OCI-LY7 (cell line): ENCODE measurements around the gene SPATA3. TPM values are rescaled to one million over a fixed set of nuclear protein-coding genes. Genes with fewer than 3 reads are reported as not detected.

ENCODE experiments used
- BruUV-seq: library from RNA; stranded (reverse); fragments of 400-500 nt; replicated peaks from 2 replicates; lab custom pipeline; 2021; lab: Mats Ljungman, UMichigan
- CTCF ChIA-PET: fragments of 300-600 bp; sonication (Branson Sonifier 250); formaldehyde crosslinking; loops from one replicate; lab custom pipeline; 2022; ENCODE audit warnings: antibody characterized with exemption; ENCODE audit not compliant: unreplicated experiment; lab: Charles Lee
- POLR2A ChIA-PET: fragments of 300-600 bp; sonication (Branson Sonifier 250); formaldehyde crosslinking; loops from one replicate; lab custom pipeline; 2022; ENCODE audit warnings: antibody characterized with exemption; lab: Charles Lee
- DNase-seq: peaks from one replicate; pipeline ENCODE4 v3.0.0-alpha.2; 2015; ENCODE audit warnings: low spot score
- H2AFZ ChIP-seq: fragments of 200-600 bp; sonication (generic), shearing (Covaris generic); 2 replicates; pipeline ENCODE4 v1.6.1; 2014; ENCODE audit warnings: mild to moderate bottlenecking, antibody characterized with exemption, low read length, moderate library complexity
- H3K27ac ChIP-seq: fragments of 200-600 bp; sonication (generic); 2 replicates; pipeline ENCODE4 v1.5.1; 2014; ENCODE audit warnings: mixed run types, low read depth, mild to moderate bottlenecking, moderate library complexity, low read length, inconsistent platforms; ENCODE audit not compliant: poor library complexity, severe bottlenecking
- H3K36me3 ChIP-seq: fragments of 200-600 bp; sonication (generic); 2 replicates; pipeline ENCODE4 v1.6.1; 2014; ENCODE audit warnings: mild to moderate bottlenecking, antibody characterized with exemption, low read length, moderate library complexity, mixed read lengths; ENCODE audit not compliant: insufficient read depth
- H3K4me1 ChIP-seq: fragments of 200-600 bp; sonication (generic); 2 replicates; pipeline ENCODE4 v1.5.1; 2014; ENCODE audit warnings: mild to moderate bottlenecking, low read length; ENCODE audit not compliant: insufficient read depth, poor library complexity, severe bottlenecking
- H3K4me2 ChIP-seq: fragments of 200-600 bp; sonication (generic); 2 replicates; pipeline ENCODE4 v1.6.1; 2014; ENCODE audit warnings: mild to moderate bottlenecking, low read length
- H3K4me3 ChIP-seq: fragments of 200-600 bp; sonication (generic); 2 replicates; pipeline ENCODE4 v1.5.1; 2014; ENCODE audit warnings: mild to moderate bottlenecking, low read depth, low read length; ENCODE audit not compliant: poor library complexity, severe bottlenecking
- H3K79me2 ChIP-seq: fragments of 200-600 bp; sonication (generic); 2 replicates; pipeline ENCODE4 v1.6.1; 2016; ENCODE audit warnings: low read depth, mild to moderate bottlenecking, low read length, moderate library complexity, mixed read lengths; ENCODE audit not compliant: insufficient read depth
- H3K9me2 ChIP-seq: fragments of 200-600 bp; sonication (generic); 2 replicates; pipeline ENCODE4 v1.6.1; 2016; ENCODE audit warnings: mild to moderate bottlenecking, low read length, mixed read lengths; ENCODE audit not compliant: insufficient read depth
- H3K9me3 ChIP-seq: fragments of 200-600 bp; sonication (generic); 2 replicates; pipeline ENCODE4 v1.6.1; 2014; ENCODE audit warnings: mild to moderate bottlenecking, mixed run types, low read length, mixed read lengths
- H4K20me1 ChIP-seq: fragments of 200-600 bp; sonication (generic); 2 replicates; pipeline ENCODE4 v1.6.1; 2014; ENCODE audit warnings: mild to moderate bottlenecking, antibody characterized with exemption, low read length, moderate library complexity, mixed read lengths; ENCODE audit not compliant: insufficient read depth
- EZH2phosphoT487 ChIP-seq: fragments of 200-600 bp; sonication (generic); IDR thresholded peaks from 2 replicates; pipeline ENCODE4 v1.6.1; 2018; ENCODE audit warnings: low read depth, borderline replicate concordance, mild to moderate bottlenecking, mixed run types, antibody characterized with exemption, low read length, moderate library complexity, mixed read lengths
- intact Hi-C: fragments of 100-400 bp; cut with micrococcal nuclease; formaldehyde crosslinking; loops from one replicate; pipeline ENCODE4 v1.10.0; 2022; ENCODE audit not compliant: unreplicated experiment
- total RNA-seq, 2 experiments: library from RNA; depleted of rRNA in 1 of 2; stranded (reverse); fragments of >200 nt in 1 of 2; shearing (Covaris generic) in 1 of 2; gene quantifications; 2 replicates each; pipeline ENCODE4 v1.2.3, GENCODE V29; 2014 to 2022
- TF ChIP-seq, protein P1 (sequence below): fragments of 200-600 bp; sonication (generic); conservative IDR thresholded peaks from 2 replicates; pipeline ENCODE4 v1.5.1; 2014; ENCODE audit warnings: mild to moderate bottlenecking, antibody characterized with exemption, low read length, moderate library complexity, mixed read lengths

Gene SPATA3
- total RNA-seq, 2 experiments from 2014 or later: not detected

DNA sequence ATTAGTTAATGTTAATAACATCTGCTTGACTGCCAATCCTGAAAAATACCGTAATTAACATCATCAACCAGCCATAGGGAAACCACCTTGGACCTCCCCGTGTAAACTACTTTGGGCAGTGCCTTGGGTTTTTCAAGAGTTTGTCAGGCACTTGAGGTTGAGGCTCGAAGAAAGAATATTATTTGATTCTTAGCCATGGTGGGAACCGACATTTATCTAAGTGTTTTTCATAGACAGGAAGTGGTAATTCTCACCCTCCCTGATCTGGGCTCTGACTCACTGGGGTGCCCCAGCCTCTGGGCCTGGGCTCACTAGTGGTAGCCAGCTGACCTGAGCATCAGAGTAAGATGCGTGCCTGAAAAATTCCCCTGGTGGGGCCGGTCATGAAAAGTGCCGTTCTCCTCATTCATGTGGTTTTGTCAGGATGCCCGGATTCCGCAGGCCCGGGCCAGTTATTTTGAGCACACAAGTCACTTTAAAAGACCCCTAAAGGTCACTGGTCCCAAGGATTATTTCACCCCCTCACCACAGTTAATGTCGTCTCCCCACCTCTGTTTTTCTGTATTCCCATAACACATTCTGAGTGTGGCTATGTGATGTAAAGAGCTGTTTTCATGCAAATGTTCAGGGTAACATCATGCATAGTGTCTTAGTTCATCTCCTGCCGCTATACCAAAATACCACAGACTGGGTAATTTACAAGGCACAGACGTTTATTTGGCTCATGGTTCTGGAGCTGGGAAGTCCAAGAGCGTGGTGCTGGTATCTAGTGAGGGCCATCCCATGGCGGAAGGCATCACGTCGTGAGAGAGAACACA is 21.6 kb upstream of the SPATA3 start:
- no TSS peak for BruUV-seq
- H3K27ac ChIP-seq: no peak overlapping the region
- H3K9me3 ChIP-seq: no peaks in the 10 kb centered on the region
- DNase-seq: no peak
- no peaks in the 10 kb centered on the region for H3K9me2 ChIP-seq
- no peaks in the 10 kb centered on the region for H3K36me3 ChIP-seq
- ChIA-PET CTCF (no interaction called here), POLR2A (no interaction called here)
- intact Hi-C loops: no loop called here
- TF ChIP-seq EZH2phosphoT487: no peak
- TF ChIP-seq, protein P1, sequence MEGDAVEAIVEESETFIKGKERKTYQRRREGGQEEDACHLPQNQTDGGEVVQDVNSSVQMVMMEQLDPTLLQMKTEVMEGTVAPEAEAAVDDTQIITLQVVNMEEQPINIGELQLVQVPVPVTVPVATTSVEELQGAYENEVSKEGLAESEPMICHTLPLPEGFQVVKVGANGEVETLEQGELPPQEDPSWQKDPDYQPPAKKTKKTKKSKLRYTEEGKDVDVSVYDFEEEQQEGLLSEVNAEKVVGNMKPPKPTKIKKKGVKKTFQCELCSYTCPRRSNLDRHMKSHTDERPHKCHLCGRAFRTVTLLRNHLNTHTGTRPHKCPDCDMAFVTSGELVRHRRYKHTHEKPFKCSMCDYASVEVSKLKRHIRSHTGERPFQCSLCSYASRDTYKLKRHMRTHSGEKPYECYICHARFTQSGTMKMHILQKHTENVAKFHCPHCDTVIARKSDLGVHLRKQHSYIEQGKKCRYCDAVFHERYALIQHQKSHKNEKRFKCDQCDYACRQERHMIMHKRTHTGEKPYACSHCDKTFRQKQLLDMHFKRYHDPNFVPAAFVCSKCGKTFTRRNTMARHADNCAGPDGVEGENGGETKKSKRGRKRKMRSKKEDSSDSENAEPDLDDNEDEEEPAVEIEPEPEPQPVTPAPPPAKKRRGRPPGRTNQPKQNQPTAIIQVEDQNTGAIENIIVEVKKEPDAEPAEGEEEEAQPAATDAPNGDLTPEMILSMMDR: no peak
- no peaks in the 10 kb centered on the region for H3K4me1 ChIP-seq
- no peak overlapping the region for H3K4me3 ChIP-seq
- H3K4me2 ChIP-seq: no peak overlapping the region
- H2AFZ ChIP-seq: no peak overlapping the region
- H3K79me2 ChIP-seq: no peaks in the 10 kb centered on the region
- H4K20me1 ChIP-seq: no peaks in the 10 kb centered on the region

DNA sequence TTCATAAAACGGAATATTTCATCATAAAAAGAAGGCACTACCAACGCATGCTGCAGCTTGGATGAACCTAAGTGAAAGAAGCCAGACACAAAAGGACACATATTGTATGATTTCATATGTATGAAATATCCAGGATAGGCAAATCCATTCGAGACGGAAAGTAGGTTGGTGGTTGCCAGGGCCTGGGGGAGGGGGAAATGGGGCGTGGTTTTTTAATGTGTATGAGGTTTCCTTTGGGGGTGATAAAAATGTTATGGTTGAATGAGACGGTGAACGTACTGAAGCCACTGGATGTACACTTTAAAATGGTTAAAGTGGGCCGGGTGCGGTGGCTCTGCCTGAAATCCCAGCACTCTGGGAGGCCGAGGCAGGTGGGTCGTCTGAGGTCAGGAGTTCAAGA is 20.0 kb upstream of the SPATA3 start:
- Histone ChIP-seq H4K20me1 (no peaks in the 10 kb centered on the region), H3K4me2 (no peak overlapping the region), H3K79me2 (no peaks in the 10 kb centered on the region), H3K4me1 (no peaks in the 10 kb centered on the region), H3K36me3 (no peaks in the 10 kb centered on the region), H3K4me3 (no peak overlapping the region), H2AFZ (no peak overlapping the region), H3K9me2 (no peaks in the 10 kb centered on the region), H3K9me3 (no peaks in the 10 kb centered on the region), H3K27ac (no peak overlapping the region)
- no TSS peak for BruUV-seq
- intact Hi-C loops: no loop called here
- no peak for DNase-seq
- TF ChIP-seq EZH2phosphoT487: no peak
- TF ChIP-seq, protein P1: no peak
- ChIA-PET POLR2A (no interaction called here), CTCF (no interaction called here)

DNA sequence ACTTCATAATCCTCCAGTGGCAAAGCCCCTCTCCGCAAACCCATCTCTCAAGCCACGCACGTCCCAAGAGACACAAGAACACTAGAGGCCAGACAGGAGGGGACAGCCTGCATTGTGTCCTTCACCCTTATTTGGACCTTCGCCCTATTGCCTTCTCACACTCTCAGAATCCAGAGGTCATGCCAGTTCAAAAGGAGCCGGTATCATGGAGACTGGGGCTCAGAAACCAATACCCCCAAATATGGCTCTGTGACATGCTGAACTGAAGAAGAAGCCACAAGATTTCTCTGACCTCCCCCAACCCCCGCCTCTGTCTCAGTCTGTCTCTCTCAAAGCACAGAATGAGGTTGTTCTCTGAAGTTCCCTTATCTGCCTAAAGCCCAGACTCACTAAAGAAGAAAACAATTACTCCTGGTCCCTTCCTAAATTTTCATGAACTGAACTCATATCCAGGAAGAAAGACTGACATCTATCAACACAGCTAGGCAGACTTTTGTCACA is 19.2 kb upstream of the SPATA3 start:
- Histone ChIP-seq H3K4me1 (no peaks in the 10 kb centered on the region), H4K20me1 (no peaks in the 10 kb centered on the region), H3K79me2 (no peaks in the 10 kb centered on the region), H3K36me3 (no peaks in the 10 kb centered on the region), H3K9me2 (no peaks in the 10 kb centered on the region), H3K27ac (no peak overlapping the region), H2AFZ (no peak overlapping the region), H3K9me3 (no peaks in the 10 kb centered on the region), H3K4me3 (no peak overlapping the region), H3K4me2 (no peak overlapping the region)
- BruUV-seq: no TSS peak
- DNase-seq: no peak
- ChIA-PET CTCF (no interaction called here), POLR2A (no interaction called here)
- intact Hi-C loops: no loop called here
- no peak for TF ChIP-seq EZH2phosphoT487
- TF ChIP-seq, protein P1: no peak
